GM23338 (cell line): ENCODE data around the gene PRELP.

Experiments
- CTCF ChIP-seq, 2 experiments: fragments of 200-600 bp in 1 of 2; sonication (generic) in 1 of 2; conservative IDR thresholded peaks; 2 replicates each; pipeline versions ENCODE4 v1.5.1 to v1.6.1; 2016 to 2017; ENCODE audit warnings: antibody characterized with exemption in 2 of 2, low read depth in 2 of 2, mild to moderate bottlenecking in 2 of 2, moderate library complexity in 1 of 2
- EZH2 ChIP-seq: fragments of 200-600 bp; sonication (generic); IDR thresholded peaks from one replicate; pipeline ENCODE4 v1.8.0; 2017; ENCODE audit warnings: antibody characterized with exemption, mild to moderate bottlenecking, low read depth; ENCODE audit not compliant: unreplicated experiment
- EZH2phosphoT487 ChIP-seq: fragments of 200-600 bp; sonication (generic); IDR thresholded peaks from one replicate; pipeline ENCODE4 v1.8.1; 2018; ENCODE audit warnings: antibody characterized with exemption; ENCODE audit not compliant: unreplicated experiment
- POLR2AphosphoS5 ChIP-seq: IDR thresholded peaks from 2 replicates; pipeline ENCODE4 v1.6.1; 2016; ENCODE audit warnings: antibody characterized with exemption, low read depth
- ZNF331 ChIP-seq: fragments of 250-450 bp; sonication (Bioruptor Pico); IDR thresholded peaks from 2 replicates; pipeline ENCODE4 v1.5.0; 2020; ENCODE audit warnings: low read depth, mild to moderate bottlenecking, moderate library complexity

DNA sequence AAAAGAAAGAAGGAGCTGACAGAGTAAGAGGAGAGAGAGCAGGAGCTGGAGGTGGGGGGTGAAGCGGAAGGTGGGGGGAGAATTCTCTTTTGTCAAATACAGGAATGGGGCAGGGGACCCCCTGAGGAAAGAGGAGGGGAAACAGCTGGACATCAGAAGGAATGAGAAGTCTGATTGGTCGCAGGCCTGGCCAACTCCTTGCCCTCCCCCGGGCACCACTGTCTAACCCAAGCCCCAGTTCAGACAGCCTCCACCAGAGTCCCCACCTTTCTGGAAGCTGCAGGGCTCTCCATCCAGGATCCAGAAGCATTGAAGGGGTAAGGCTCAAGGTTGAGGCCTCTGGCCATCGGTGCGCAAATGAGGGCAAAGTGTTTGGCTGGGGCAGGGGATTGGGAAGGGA lies 18.3 kb downstream of the PRELP start, which contains the start of gene OPTC:
- TF ChIP-seq CTCF (conservative IDR thresholded peaks at IDR 0.05; ENCODE audit: low read depth in 2 of 2) (no peak), EZH2 (no peak), POLR2AphosphoS5 (no peak), EZH2phosphoT487 (no peak), ZNF331 (no peak)
